Spinal cord (tissue), 4 donors: ENCODE measurements around the gene ZNF468. TPM values are rescaled to one million over a fixed set of nuclear protein-coding genes. Genes with fewer than 3 reads are reported as not detected.

Experiments
- polyA plus RNA-seq, 2 donors: library from polyadenylated mRNA; unstranded; fragments of 120-200 nt; gene quantifications; one replicate each; pipeline ENCODE4 v1.2.1, GENCODE V29; 2013; ENCODE audit not compliant: insufficient read length in 2 of 2
- small RNA-seq: library from RNA; depleted of rRNA; stranded (forward); fragments of <200 nt; gene quantifications from one replicate; pipeline ENCODE3, GENCODE V24; 2014; ENCODE audit warnings: low replicate concordance
- total RNA-seq, 2 donors: library from RNA; depleted of rRNA in 1 of 2; stranded (reverse); fragments of 120-200 nt in 1 of 2; fragments of >200 nt in 1 of 2; gene quantifications; one replicate each; pipeline versions ENCODE4 v1.2.3 to v1.2.4, GENCODE V29; 2013 to 2014

The ZNF468 gene
- total and polyA plus RNA-seq, 4 donors = 17.5 to 33.6 (median 21.6) TPM

Small RNA genes within 50 kb of the gene (small RNA-seq; reads per million reads assigned to genes)
- 0.08 reads per million for gene ZNF320

Other genes starting within 250 kb of the ZNF468 start
- gene ZNF83, start 219.3 kb downstream of the ZNF468 start, total RNA-seq = 10 to 100 TPM; 66.7 to 76.5 TPM
- gene ZNF83, start 219.3 kb downstream of the ZNF468 start, polyA plus RNA-seq = 10 to 100 TPM; 53.5 to 86.3 TPM
- gene ZNF611, start 122.6 kb downstream of the ZNF468 start, total RNA-seq = 10 to 100 TPM; 16.6 to 31.5 TPM
- gene ZNF611, start 122.6 kb downstream of the ZNF468 start, polyA plus RNA-seq = 10 to 100 TPM; 16.5 to 20.2 TPM
- gene ZNF600, start 70.8 kb downstream of the ZNF468 start, total RNA-seq = 1 to 10 TPM; 2.1 to 5.7 TPM
- 1 to 10 TPM in 1 of 2 donors, under 1 TPM in 1; 0.92 to 2.4 TPM for gene ZNF600, start 70.8 kb downstream of the ZNF468 start, polyA plus RNA-seq
- 10 to 100 TPM; 24.6 to 27.5 TPM for gene ZNF28, start 36.0 kb downstream of the ZNF468 start, total RNA-seq
- gene ZNF28, start 36.0 kb downstream of the ZNF468 start, polyA plus RNA-seq = 10 to 100 TPM; 10.0 to 12.4 TPM
- 10 to 100 TPM; 21.2 to 28.8 TPM for gene ZNF320, start 40.0 kb upstream of the ZNF468 start, total RNA-seq
- gene ZNF320, start 40.0 kb upstream of the ZNF468 start, polyA plus RNA-seq = 10 to 100 TPM; 26.6 to 36.2 TPM
- gene ZNF888, start 65.8 kb upstream of the ZNF468 start, total RNA-seq = 1 to 10 TPM; 3.4 to 5.4 TPM
- gene ZNF888, start 65.8 kb upstream of the ZNF468 start, polyA plus RNA-seq = 1 to 10 TPM; 2.3 to 3.1 TPM
- gene ZNF816, start 105.3 kb upstream of the ZNF468 start, total RNA-seq = 10 to 100 TPM; 12.0 to 13.6 TPM
- 1 to 10 TPM; 5.1 to 7.1 TPM for gene ZNF816, start 105.3 kb upstream of the ZNF468 start, polyA plus RNA-seq
- gene ERVV-1, start 156.3 kb upstream of the ZNF468 start, total RNA-seq = not detected
- gene ERVV-1, start 156.3 kb upstream of the ZNF468 start, polyA plus RNA-seq = under 1 TPM in 1 of 2 donors, not detected in 1; 0.12 TPM
- gene ERVV-2, start 187.1 kb upstream of the ZNF468 start, total RNA-seq = under 1 TPM in 1 of 2 donors, not detected in 1; 0.06 TPM
- gene ERVV-2, start 187.1 kb upstream of the ZNF468 start, polyA plus RNA-seq = not detected
- gene ZNF160, start 245.8 kb upstream of the ZNF468 start, total RNA-seq = 10 to 100 TPM; 42.0 to 47.4 TPM
- 10 to 100 TPM; 22.4 to 28.6 TPM for gene ZNF160, start 245.8 kb upstream of the ZNF468 start, polyA plus RNA-seq